Measurements from ENCODE around the gene ZNF90. TPM values are rescaled to one million over a fixed set of nuclear protein-coding genes. Genes with fewer than 3 reads are reported as not detected.
"Not testable (repeated sequence)": the region's sequence is repeated elsewhere in the genome, so short reads cannot be mapped to it uniquely, and the experiment has no call there.

The ZNF90 gene
- total RNA-seq, 4 donors from 2014 or later: 0.65 to 6.1 (median 3.9) TPM

GRCh38 chr19:20080656-20081055 is 2.9 kb downstream of the ZNF90 start:
- Histone ChIP-seq H3K9me3 (no peaks in the 10 kb centered on the region), H3K4me3 (no peak overlapping the region), H3K27me3 (no peaks in the 10 kb centered on the region), H3K4me1 (peaks cover 15% of the 10 kb centered on the region), H3K36me3 (no peaks in the 10 kb centered on the region), H3K27ac (no peak overlapping the region)
- 47% methylated on average over 3 of the region's 3 CpGs for WGBS
- TF ChIP-seq POLR2AphosphoS5 (IDR thresholded peaks at IDR 0.05) (no peak), EP300 (IDR thresholded peaks at IDR 0.05) (no peak), CTCF (IDR thresholded peaks at IDR 0.05) (no peak), POLR2A (IDR thresholded peaks at IDR 0.05) (no peak)
- no peak for DNase-seq (ENCODE audit: low spot score in 2 of 2)

- not testable (repeated sequence) for H3K27ac ChIP-seq
Observed at GRCh38 chr19:20082232-20082833, 4.5 kb downstream of the ZNF90 start.

GRCh38 chr19:20082876-20083275 is 5.1 kb downstream of the ZNF90 start:
- H3K4me1 ChIP-seq: peaks cover 15% of the 10 kb centered on the region
- H3K9me3 ChIP-seq; H3K36me3 ChIP-seq; DNase-seq (ENCODE audit: low spot score in 2 of 2); H3K27me3 ChIP-seq; H3K27ac ChIP-seq; H3K4me3 ChIP-seq: not testable (repeated sequence)
- 72% methylated on average over 7 of the region's 7 CpGs for WGBS

More at GRCh38 chr19:20082232-20082833, 4.5 kb downstream of the ZNF90 start:
- not testable (repeated sequence) for DNase-seq (ENCODE audit: low spot score in 2 of 2); H3K9me3 ChIP-seq; H3K36me3 ChIP-seq; H3K27me3 ChIP-seq; H3K4me3 ChIP-seq
- H3K4me1 ChIP-seq: peaks cover 15% of the 10 kb centered on the region
- 75% methylated on average over 3 of the region's 3 CpGs for WGBS

- no peak for DNase-seq (ENCODE audit: low spot score in 2 of 2)
- Histone ChIP-seq H3K27ac (no peak overlapping the region), H3K36me3 (peaks cover 13% of the 10 kb centered on the region), H3K27me3 (no peaks in the 10 kb centered on the region), H3K4me3 (no peak overlapping the region), H3K4me1 (no peaks in the 10 kb centered on the region), H3K9me3 (peaks cover 38% of the 10 kb centered on the region)
- WGBS: 89% methylated on average over 3 of the region's 3 CpGs
- TF ChIP-seq CTCF (IDR thresholded peaks at IDR 0.05) (no peak), POLR2AphosphoS5 (IDR thresholded peaks at IDR 0.05) (no peak), EP300 (IDR thresholded peaks at IDR 0.05) (no peak), POLR2A (IDR thresholded peaks at IDR 0.05) (no peak)
Observed at GRCh38 chr19:20102097-20102496, 24.3 kb downstream of the ZNF90 start.

- no peak overlapping the region for H3K27ac ChIP-seq
- peaks cover 20% of the 10 kb centered on the region for H3K36me3 ChIP-seq
- WGBS: 71% methylated on average over 5 of the region's 5 CpGs
- no peaks in the 10 kb centered on the region for H3K4me1 ChIP-seq
- H3K4me3 ChIP-seq: no peak overlapping the region
- no peak for DNase-seq (ENCODE audit: low spot score in 2 of 2)
- no peaks in the 10 kb centered on the region for H3K27me3 ChIP-seq
- TF ChIP-seq POLR2A (IDR thresholded peaks at IDR 0.05) (no peak), CTCF (IDR thresholded peaks at IDR 0.05) (no peak), POLR2AphosphoS5 (IDR thresholded peaks at IDR 0.05) (no peak), EP300 (IDR thresholded peaks at IDR 0.05) (no peak)
- H3K9me3 ChIP-seq: peaks cover 43% of the 10 kb centered on the region
Observed at GRCh38 chr19:20103091-20103740, 25.4 kb downstream of the ZNF90 start.

GRCh38 chr19:20107301-20107700 is 29.5 kb downstream of the ZNF90 start:
- Histone ChIP-seq H3K4me3 (no peak overlapping the region), H3K36me3 (peaks cover 26% of the 10 kb centered on the region), H3K27me3 (no peaks in the 10 kb centered on the region), H3K27ac (no peak overlapping the region), H3K4me1 (no peaks in the 10 kb centered on the region), H3K9me3 (peaks cover 30% of the 10 kb centered on the region)
- 100% methylated on average over 3 of the region's 3 CpGs for WGBS
- no peak for TF ChIP-seq POLR2A (IDR thresholded peaks at IDR 0.05)
- no peak for TF ChIP-seq EP300 (IDR thresholded peaks at IDR 0.05)
- no peak for TF ChIP-seq POLR2AphosphoS5 (IDR thresholded peaks at IDR 0.05)
- no peak for TF ChIP-seq CTCF (IDR thresholded peaks at IDR 0.05)
- no peak for DNase-seq (ENCODE audit: low spot score in 2 of 2)

GRCh38 chr19:20118064-20118839 is 40.5 kb downstream of the ZNF90 start:
- not testable (repeated sequence) for DNase-seq (ENCODE audit: low spot score in 2 of 2); H3K4me1 ChIP-seq; H3K4me3 ChIP-seq; H3K27ac ChIP-seq; H3K27me3 ChIP-seq
- peaks cover 30% of the 10 kb centered on the region for H3K36me3 ChIP-seq
- 93% methylated on average over 6 of the region's 6 CpGs for WGBS
- peaks cover 80% of the 10 kb centered on the region for H3K9me3 ChIP-seq
